Neural cell (in vitro differentiated cells): ENCODE results near the gene SNTG2. TPM values are rescaled to one million over a fixed set of nuclear protein-coding genes. Genes with fewer than 3 reads are reported as not detected.

Experiments
- H2AFZ ChIP-seq: fragments of 200-600, 300-800 bp; sonication (generic), shearing (Covaris generic); 2 replicates; pipeline ENCODE4 v1.6.0; 2014; ENCODE audit warnings: low read depth, mild to moderate bottlenecking, antibody characterized with exemption, low read length, moderate library complexity
- H3F3A ChIP-seq: fragments of 200-600 bp; shearing (Covaris generic); 2 replicates; pipeline ENCODE4 v1.6.1; 2016; ENCODE audit warnings: mild to moderate bottlenecking, moderate library complexity, mixed read lengths, antibody characterized with exemption, low read length; ENCODE audit not compliant: insufficient read depth, poor library complexity, severe bottlenecking
- H3K27ac ChIP-seq: fragments of 200-600, 300-800 bp; sonication (generic), shearing (Covaris generic); 2 replicates; pipeline ENCODE4 v1.5.1; 2014; ENCODE audit warnings: mild to moderate bottlenecking, low read length, moderate library complexity
- H3K27me3 ChIP-seq: fragments of 300-800, 200-600 bp; sonication (generic), shearing (Covaris generic); 2 replicates; pipeline ENCODE4 v1.6.0; 2014; ENCODE audit warnings: mild to moderate bottlenecking, low read depth, low read length, moderate library complexity; ENCODE audit not compliant: insufficient read depth
- H3K36me3 ChIP-seq: fragments of 300-800, 200-600 bp; sonication (generic), shearing (Covaris generic); 2 replicates; pipeline ENCODE4 v1.5.1; 2014; ENCODE audit warnings: mild to moderate bottlenecking, antibody characterized with exemption, low read length, moderate library complexity; ENCODE audit not compliant: insufficient read depth
- H3K4me2 ChIP-seq: fragments of 300-800, 200-600 bp; sonication (generic), shearing (Covaris generic); 2 replicates; pipeline ENCODE4 v1.6.0; 2014; ENCODE audit warnings: mild to moderate bottlenecking, low read length
- H3K4me3 ChIP-seq: fragments of 300-800, 200-600 bp; sonication (generic), shearing (Covaris generic); 2 replicates; pipeline ENCODE4 v1.5.1; 2014; ENCODE audit warnings: mild to moderate bottlenecking, low read length, moderate library complexity
- H3K79me2 ChIP-seq: fragments of 200-600 bp; shearing (Covaris generic); replicated peaks from 2 replicates; pipeline ENCODE4 v1.6.0; 2014; ENCODE audit warnings: mild to moderate bottlenecking, low read length, moderate library complexity; ENCODE audit not compliant: insufficient read depth
- H3K9ac ChIP-seq: fragments of 300-800, 200-600 bp; sonication (generic), shearing (Covaris generic); 2 replicates; pipeline ENCODE4 v1.6.1; 2016; ENCODE audit warnings: mild to moderate bottlenecking, low read length, mixed read lengths
- H3K9me2 ChIP-seq: fragments of 200-600 bp; shearing (Covaris generic); 2 replicates; pipeline ENCODE4 v1.6.1; 2016; ENCODE audit warnings: mild to moderate bottlenecking, low read length, mixed read lengths; ENCODE audit not compliant: insufficient read depth
- H3K9me3 ChIP-seq: fragments of 200-600, 300-800 bp; sonication (generic), shearing (Covaris generic); 2 replicates; pipeline ENCODE4 v1.6.1; 2016; ENCODE audit warnings: mild to moderate bottlenecking, mixed run types, low read length, moderate library complexity, mixed read lengths
- H4K20me1 ChIP-seq: fragments of 200-600 bp; shearing (Covaris generic); 2 replicates; pipeline ENCODE4 v1.6.1; 2016; ENCODE audit warnings: mild to moderate bottlenecking, mixed run types; ENCODE audit not compliant: insufficient read depth
- EP300 ChIP-seq: fragments of 450-650 bp; conservative IDR thresholded peaks from 2 replicates; pipeline ENCODE4 v1.6.1; 2014; ENCODE audit warnings: antibody characterized with exemption, mild to moderate bottlenecking, moderate library complexity; ENCODE audit not compliant: poor library complexity, severe bottlenecking
- EZH2 ChIP-seq: fragments of 200-600, 300-800 bp; shearing (Covaris generic), sonication (generic); IDR thresholded peaks from 2 replicates; pipeline ENCODE4 v1.6.1; 2014; ENCODE audit warnings: antibody characterized with exemption, low read length, borderline replicate concordance, mild to moderate bottlenecking; ENCODE audit not compliant: insufficient read depth, poor library complexity, severe bottlenecking
- MXI1 ChIP-seq: fragments of 450-650 bp; conservative IDR thresholded peaks from 2 replicates; pipeline ENCODE4 v1.6.1; 2014; ENCODE audit warnings: antibody characterized with exemption, mild to moderate bottlenecking; ENCODE audit not compliant: poor library complexity, severe bottlenecking
- POLR2AphosphoS5 ChIP-seq: IDR thresholded peaks from 2 replicates; pipeline ENCODE4 v1.6.1; 2012
- RAD21 ChIP-seq: fragments of 450-650 bp; conservative IDR thresholded peaks from 2 replicates; pipeline ENCODE4 v1.6.1; 2014; ENCODE audit warnings: antibody characterized with exemption, mild to moderate bottlenecking, moderate library complexity
- SMC3 ChIP-seq: fragments of 450-650 bp; conservative IDR thresholded peaks from 2 replicates; pipeline ENCODE4 v1.6.1; 2014; ENCODE audit warnings: antibody characterized with exemption, mild to moderate bottlenecking, moderate library complexity; ENCODE audit not compliant: poor library complexity
- TAF1 ChIP-seq: IDR thresholded peaks from 2 replicates; pipeline ENCODE4 v1.6.1; 2012; ENCODE audit warnings: low read depth
- polyA plus RNA-seq: library from polyadenylated mRNA; depleted of rRNA; stranded (reverse); fragments of >200 nt; gene quantifications from 2 replicates; pipeline ENCODE4 v1.2.3, GENCODE V29; 2014
- TF ChIP-seq, protein P1 (sequence below): IDR thresholded peaks from 2 replicates; pipeline ENCODE4 v1.6.1; 2012; ENCODE audit warnings: borderline replicate concordance
- TF ChIP-seq, protein P2 (sequence below): fragments of 450-650 bp; IDR thresholded peaks from 2 replicates; pipeline ENCODE4 v1.5.1; 2014; ENCODE audit warnings: antibody characterized with exemption, mild to moderate bottlenecking, moderate library complexity; ENCODE audit not compliant: poor library complexity, severe bottlenecking

Gene SNTG2
- polyA plus RNA-seq, 1 donor from 2014 or later = not detected

DNA sequence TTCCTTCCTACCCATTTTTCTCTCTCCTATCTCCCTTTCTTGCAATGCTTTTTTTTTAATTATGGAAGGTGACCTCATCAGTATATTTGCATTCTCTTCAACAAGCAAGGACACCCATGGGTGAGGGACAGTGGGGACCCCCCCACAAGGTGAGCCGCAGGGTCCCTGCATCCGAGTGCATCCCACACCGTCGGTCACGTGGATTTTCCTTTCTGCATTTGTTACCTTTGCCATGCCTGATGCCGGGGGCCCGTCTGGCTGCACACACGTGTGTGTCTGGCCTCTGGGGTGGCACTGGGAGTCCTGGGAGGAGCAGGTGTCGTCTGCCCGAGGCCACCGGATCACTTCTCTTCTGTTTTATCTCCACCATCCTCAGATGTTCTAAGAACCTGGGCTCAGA, 30.1 kb upstream of the SNTG2 start:
- Histone ChIP-seq H3K36me3 (no peaks in the 10 kb centered on the region), H3K9me2 (no peaks in the 10 kb centered on the region), H3K27ac (no peak overlapping the region), H2AFZ (no peak overlapping the region), H3K4me3 (no peak overlapping the region), H4K20me1 (no peaks in the 10 kb centered on the region), H3K9ac (no peak overlapping the region), H3K4me2 (no peak overlapping the region), H3K27me3 (no peaks in the 10 kb centered on the region), H3K9me3 (no peaks in the 10 kb centered on the region), H3F3A (no peaks in the 10 kb centered on the region), H3K79me2 (no peaks in the 10 kb centered on the region)
- no peak for TF ChIP-seq EZH2
- TF ChIP-seq, protein P1, sequence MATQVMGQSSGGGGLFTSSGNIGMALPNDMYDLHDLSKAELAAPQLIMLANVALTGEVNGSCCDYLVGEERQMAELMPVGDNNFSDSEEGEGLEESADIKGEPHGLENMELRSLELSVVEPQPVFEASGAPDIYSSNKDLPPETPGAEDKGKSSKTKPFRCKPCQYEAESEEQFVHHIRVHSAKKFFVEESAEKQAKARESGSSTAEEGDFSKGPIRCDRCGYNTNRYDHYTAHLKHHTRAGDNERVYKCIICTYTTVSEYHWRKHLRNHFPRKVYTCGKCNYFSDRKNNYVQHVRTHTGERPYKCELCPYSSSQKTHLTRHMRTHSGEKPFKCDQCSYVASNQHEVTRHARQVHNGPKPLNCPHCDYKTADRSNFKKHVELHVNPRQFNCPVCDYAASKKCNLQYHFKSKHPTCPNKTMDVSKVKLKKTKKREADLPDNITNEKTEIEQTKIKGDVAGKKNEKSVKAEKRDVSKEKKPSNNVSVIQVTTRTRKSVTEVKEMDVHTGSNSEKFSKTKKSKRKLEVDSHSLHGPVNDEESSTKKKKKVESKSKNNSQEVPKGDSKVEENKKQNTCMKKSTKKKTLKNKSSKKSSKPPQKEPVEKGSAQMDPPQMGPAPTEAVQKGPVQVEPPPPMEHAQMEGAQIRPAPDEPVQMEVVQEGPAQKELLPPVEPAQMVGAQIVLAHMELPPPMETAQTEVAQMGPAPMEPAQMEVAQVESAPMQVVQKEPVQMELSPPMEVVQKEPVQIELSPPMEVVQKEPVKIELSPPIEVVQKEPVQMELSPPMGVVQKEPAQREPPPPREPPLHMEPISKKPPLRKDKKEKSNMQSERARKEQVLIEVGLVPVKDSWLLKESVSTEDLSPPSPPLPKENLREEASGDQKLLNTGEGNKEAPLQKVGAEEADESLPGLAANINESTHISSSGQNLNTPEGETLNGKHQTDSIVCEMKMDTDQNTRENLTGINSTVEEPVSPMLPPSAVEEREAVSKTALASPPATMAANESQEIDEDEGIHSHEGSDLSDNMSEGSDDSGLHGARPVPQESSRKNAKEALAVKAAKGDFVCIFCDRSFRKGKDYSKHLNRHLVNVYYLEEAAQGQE = no peak
- TF ChIP-seq SMC3 = no peak
- TF ChIP-seq RAD21 = no peak
- TF ChIP-seq, protein P2, sequence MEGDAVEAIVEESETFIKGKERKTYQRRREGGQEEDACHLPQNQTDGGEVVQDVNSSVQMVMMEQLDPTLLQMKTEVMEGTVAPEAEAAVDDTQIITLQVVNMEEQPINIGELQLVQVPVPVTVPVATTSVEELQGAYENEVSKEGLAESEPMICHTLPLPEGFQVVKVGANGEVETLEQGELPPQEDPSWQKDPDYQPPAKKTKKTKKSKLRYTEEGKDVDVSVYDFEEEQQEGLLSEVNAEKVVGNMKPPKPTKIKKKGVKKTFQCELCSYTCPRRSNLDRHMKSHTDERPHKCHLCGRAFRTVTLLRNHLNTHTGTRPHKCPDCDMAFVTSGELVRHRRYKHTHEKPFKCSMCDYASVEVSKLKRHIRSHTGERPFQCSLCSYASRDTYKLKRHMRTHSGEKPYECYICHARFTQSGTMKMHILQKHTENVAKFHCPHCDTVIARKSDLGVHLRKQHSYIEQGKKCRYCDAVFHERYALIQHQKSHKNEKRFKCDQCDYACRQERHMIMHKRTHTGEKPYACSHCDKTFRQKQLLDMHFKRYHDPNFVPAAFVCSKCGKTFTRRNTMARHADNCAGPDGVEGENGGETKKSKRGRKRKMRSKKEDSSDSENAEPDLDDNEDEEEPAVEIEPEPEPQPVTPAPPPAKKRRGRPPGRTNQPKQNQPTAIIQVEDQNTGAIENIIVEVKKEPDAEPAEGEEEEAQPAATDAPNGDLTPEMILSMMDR = no peak
- TF ChIP-seq MXI1 = no peak
- TF ChIP-seq TAF1 = no peak
- no peak for TF ChIP-seq POLR2AphosphoS5
- TF ChIP-seq EP300 = no peak

DNA sequence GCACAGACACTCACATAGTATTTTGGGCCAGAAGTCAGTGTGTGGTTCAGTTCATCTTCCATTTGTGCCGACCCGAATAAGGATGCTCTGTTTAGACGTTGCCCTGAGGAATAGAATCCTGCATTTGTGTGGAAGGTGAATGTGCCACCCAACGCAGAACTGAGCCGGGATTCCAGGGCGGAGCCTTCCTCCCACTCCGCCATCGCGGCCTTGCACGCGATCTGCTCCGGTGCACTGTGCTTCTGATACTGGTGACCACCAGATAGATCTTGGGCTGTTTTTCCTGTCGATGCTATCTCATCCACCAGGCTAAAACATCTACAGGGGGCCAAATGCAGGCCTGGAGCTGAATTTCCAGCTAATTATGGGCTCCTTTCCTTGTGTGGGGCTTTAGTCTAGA, 29.6 kb upstream of the SNTG2 start:
- H3K79me2 ChIP-seq = no peaks in the 10 kb centered on the region
- no peak for TF ChIP-seq POLR2AphosphoS5
- TF ChIP-seq, protein P2 = no peak
- TF ChIP-seq, protein P1 = no peak
- TF ChIP-seq RAD21 = no peak
- TF ChIP-seq TAF1 = no peak
- TF ChIP-seq EZH2 = no peak
- TF ChIP-seq EP300 = no peak
- TF ChIP-seq MXI1 = no peak
- no peak for TF ChIP-seq SMC3
- H4K20me1 ChIP-seq = no peaks in the 10 kb centered on the region
- no peaks in the 10 kb centered on the region for H3K9me2 ChIP-seq
- no peaks in the 10 kb centered on the region for H3F3A ChIP-seq
- no peak overlapping the region for H3K9ac ChIP-seq
- no peaks in the 10 kb centered on the region for H3K36me3 ChIP-seq
- no peaks in the 10 kb centered on the region for H3K9me3 ChIP-seq
- no peak overlapping the region for H3K4me3 ChIP-seq
- no peak overlapping the region for H2AFZ ChIP-seq
- no peak overlapping the region for H3K4me2 ChIP-seq
- H3K27ac ChIP-seq = no peak overlapping the region
- no peaks in the 10 kb centered on the region for H3K27me3 ChIP-seq
